NCI-H774 (cell line): ENCODE data around the gene CRB2.
A peak's percentile ranks its signal among the peaks of the same experiment; 100 is the strongest.

Experiments
- DNase-seq: peaks from one replicate; lab custom pipeline; 2025; lab: John Stamatoyannopoulos, UW

The CRB2 gene

DNA sequence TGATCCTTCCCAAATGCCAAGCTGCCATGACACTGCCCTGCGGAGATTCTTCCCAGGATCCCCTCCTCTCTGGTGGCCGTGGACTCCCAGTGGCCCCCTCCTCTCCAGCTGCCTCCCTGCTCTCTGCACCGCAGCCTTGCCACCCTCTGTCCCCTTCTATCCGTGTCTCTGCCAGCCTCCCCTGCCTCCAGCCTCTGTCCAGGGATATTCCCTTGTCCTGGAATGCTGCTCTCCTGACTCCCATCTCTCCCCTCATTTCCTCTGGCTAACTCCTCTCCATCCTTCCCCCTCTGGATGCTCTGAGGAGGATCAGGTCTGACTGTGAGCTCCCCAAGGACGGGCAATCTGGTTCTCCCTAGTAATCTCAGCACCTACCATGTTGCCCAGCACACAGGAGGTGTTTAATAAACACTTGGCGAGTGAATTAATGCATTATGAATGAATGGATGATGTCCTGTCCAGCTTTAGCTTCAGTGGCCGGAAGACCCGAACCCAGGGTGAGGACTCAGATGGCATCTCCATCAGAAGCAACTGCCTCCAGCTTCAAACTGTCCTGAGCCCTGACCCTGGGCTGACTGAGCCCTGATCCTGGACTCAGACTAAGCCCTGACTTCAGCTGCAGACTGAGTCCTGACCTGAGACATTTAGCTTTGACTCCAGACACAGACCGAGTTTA, 7.5 kb upstream of the CRB2 start:
- DNase-seq, result no peak

DNA sequence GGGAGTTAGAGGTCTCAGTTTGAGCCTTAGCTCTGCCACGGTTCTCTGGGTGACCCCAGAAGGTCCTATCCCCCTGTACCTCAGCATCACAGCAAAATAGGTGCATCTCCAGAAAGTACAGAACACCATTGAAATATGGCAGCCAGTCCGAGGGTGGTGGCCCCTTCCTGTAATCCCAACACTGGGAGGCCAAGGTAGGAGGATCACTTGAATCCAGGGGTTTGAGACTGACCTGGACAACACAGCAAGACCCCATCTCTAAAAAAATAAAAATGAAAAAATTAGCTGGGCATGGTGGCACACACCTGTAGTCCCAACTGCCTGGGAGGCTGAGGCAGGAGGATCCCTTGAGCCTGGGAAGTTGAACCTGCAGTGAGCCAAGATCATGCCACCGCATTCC, 7.0 kb upstream of the CRB2 start:
- DNase-seq, result no peak

DNA sequence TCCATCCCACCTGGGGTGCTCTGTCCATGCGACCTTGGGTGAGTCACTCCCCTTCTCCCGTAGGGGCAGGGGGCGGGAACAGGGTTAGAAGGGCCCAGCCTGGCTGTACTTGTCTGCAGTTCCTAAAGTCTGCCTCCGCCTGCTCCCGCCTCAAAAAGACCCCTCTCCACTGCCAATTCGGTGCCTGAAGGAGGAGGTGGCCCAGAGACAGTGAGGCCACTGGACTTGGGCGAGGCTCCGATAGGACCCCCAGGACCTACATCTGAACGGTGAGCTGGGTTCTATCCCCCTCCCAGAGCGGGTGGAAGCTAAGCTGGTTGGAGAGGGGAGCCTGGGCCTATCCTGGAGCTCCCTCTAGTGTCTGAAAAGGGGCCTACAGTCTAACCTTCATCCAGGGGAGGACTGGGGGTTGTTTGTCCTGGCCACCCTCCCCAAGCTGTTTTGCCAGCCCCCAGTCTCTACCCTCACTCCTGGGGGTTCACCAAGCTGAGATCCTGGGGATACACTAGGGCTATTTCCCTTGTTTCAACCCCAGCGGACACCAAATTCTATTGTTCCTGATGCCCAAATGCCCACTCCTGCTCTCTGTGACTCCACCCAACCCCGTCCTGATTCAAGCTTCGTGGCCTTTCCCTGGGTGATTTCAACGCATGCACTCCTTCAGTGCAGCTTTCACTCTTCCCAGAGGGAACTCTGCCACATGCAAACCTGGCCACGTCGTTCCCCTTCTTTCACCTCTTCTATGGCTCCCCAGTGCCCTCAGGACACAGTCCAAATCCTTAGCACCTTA, 6.1 kb upstream of the CRB2 start:
- peak; percentile 35 for DNase-seq

DNA sequence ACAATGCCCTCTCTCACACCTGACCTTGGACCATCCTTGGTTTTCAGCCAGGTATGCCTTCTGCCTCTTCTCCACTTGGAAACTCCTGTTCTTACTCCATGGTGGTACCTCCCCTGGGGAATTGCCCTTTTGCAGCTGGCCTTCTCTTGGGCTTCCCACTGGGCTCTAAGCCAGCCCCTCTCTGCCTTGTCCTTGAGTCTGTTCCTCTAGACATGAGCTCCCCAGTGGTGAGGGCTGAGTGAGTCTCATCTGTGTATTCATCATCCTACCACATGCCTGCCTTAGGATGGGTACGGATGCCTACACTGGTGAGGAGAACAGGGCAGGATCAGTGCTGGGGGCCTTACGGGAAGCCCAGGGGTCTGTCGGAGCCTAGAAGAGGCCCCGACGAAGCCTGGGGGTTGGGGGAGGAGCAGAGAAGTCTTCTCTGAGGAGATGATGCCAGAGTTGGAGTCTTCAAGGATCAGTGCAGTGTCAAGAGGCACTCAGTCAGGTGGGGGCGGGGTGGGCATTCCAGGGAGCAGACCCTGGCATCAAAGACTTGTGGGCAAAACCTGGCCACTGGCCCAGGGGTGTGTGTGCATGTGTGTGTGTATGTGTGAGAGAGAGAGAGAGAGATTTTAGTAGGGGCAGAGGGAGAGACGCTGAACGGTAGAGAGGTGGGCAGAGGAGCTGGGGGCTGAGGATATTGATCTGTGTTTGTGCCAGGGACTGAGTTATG, 5.2 kb upstream of the CRB2 start:
- DNase-seq, result no peak

DNA sequence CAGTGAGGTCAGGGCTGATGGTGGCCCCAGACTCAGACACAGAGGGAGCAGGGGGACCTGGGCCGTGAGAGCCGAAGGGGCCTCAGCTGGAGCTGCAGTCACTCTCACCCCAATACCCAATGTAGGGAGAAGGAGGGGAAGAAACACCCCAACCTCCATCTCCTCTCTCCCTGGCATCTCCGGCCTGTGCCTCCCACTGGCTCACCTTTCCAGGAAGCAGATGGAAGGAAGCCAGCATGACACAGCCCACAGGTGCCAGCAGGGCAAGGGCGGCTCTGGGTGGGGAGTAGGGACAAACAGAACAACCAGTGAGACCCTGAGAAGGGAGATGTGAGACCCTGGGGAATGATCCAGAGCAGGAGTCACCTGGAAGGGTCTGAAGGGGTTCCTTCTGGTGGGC, 3.0 kb upstream of the CRB2 start:
- DNase-seq, result no peak

DNA sequence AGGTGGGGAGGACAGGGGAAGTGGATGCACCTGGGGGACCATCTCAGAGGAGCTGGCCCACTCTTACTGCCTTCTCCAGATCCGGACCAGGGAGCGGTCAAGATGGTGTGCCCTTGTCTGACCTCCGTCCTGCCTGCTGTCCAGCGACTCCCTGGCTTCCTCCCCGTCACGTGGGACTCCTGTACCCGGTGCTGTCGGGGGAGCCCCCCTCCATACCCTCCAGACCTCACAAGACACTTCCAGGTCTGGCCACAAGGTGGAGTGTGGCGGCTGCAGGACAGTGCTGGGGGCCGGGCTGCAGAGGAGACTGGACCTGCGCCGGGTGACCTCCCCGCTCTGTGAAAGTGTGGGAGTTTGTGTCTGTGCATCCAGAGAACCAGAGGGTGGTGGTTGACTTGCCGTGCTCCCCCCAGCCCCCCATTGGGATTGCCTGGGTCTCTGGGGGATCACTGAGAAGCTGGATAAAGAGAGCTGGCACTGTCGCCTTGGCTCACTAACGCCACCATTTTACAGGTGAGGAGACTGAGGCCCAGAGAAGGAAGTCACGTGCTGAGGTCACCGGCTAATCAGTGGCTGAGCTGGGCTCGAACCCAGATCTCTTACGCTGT, 1.9 kb upstream of the CRB2 start:
- peak; percentile 79 for DNase-seq

DNA sequence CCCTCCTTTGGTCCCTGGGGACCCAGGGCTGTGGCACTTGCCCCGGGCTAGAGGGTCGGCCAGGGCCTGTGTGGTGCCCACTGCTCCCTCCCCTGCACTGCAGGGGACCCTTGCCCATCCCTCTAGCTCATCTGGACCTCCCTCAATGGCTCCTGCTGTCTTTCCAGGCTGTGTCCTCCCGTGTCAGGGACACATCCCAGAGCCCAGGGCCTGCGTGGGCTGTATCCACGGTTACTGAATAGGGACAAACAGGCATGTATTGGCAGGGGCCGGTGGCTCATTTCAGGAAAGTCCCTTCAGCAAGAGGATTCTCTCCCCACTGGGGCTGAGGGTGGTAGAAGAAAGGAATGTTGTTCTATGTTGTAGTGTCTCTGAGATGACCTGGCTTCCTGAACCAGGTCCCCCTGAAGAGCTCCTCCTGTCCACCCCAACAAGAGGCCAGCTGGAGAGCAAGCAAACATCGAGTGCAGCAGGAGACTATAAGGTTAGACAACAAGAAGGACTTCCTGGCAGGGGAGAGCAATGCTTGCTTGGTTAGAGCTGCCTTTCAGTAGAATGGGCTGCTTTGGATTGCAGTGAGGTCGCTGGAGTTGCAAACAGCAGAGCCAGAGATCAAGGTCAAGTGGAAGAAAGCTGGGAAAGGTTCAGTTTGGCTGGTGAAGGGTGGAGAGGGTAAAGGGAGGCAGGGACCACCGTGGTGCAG, 1.0 kb upstream of the CRB2 start:
- DNase-seq, result no peak

DNA sequence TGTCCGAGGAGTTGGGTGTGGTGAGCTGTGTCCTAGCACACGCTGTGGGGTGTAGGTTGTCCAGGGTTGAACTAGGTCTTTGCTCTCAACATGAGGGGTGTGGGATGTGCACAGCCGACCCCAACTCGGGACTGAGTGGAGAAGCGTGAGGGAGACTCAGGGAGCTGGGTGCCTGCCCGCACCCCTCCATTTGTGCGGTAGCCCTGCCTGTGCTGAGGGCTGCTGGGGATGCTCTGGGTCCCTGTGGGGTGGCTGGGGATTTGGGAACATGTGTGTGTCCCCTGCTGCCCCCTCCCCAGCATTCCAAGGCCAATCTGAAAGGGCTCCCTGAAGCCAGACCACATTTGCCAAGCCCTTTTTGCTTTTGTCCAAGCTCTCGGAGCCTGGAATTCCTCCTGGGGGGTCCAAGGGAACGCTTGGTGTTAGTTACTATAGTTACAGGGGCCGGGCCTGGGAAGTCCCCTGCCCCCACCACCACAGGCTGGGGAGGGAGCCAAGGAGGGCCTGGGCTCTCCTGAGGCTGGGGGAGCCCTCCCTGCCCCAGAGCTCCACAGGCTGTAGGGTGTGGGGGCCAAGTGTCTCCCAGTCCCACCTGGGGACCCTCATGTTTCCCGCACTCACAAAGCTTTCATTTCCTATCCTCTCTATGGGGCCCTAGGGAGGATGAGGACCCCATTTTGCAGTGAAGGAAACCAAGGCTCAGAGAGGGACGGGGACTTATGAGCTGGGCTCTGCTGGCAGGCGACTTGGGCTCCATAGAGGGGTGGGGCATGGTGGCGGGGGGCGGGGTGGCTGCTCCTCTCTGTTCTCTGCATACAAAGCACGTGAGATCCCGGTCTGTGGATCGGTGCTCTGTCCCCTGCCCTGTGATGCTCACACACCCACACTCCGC, 1.1 kb downstream of the CRB2 start:
- no peak for DNase-seq

DNA sequence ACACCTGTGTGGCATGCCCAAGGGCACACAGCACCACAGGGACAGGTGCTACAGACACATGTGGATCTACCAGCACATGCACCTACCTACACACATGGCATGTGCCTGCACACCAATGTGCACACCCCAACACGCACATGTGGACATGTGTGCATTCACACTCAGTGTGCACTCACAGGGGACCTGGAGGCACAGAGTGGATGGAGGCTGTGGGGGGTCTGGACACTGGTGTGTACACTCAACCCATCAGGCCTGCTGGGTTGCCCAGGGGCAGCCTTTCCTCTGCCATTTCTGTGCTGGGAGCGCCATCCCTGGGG, 1.7 kb downstream of the CRB2 start:
- no peak for DNase-seq

DNA sequence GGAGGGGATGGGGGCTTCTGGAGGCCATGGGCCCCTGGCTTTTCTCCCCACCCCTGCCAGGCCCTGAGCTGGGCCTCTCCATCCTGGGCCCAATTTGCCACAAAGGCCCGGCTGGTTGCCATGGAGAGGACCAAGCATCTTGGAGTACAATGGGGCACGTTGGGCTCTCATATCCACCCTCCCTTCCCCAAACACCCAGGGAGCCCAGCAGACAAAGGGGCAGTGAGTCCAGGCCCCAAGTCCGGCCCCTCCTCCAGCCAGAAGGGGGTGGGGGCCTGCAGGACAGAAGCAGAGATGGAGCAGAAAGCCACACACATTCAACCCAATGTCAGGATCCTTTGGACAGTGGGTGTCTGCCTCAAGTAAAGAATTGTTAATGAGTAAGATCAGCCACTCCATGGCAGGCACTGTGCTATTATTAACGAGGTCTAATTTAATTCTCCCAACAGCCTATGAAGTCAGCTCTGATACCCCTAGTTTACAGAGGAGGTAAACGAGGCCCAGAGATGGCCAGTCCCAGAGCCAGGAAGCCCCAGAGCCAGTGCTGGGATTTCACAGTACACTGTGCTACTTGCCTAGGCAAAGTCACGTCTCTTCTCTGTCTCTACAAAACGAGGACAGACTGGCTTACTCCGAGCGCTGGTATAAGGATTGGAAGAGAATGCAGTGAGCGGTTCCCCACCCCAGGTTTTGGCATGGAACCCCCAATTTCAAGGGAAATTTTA, 2.3 kb downstream of the CRB2 start:
- no peak for DNase-seq

DNA sequence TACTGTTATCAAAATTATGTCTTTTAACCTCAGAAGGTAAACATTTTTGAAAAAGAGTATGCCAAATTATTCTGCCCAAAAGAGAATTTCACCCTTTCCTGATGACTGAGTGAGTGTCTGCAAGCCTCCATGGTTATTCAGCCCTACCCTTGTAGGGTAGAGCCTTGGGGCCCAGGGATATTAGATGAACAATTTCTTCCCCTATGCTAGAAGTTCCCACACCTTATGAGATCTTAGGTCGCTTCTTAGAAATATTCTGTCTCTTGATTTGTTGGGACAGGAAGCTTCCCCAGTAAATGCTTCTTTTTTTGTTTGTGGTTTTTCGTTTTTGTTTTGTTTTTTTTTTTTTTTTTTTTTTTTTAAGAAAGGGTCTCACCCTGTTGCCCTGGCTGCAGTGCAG, 3.1 kb downstream of the CRB2 start:
- no peak for DNase-seq

DNA sequence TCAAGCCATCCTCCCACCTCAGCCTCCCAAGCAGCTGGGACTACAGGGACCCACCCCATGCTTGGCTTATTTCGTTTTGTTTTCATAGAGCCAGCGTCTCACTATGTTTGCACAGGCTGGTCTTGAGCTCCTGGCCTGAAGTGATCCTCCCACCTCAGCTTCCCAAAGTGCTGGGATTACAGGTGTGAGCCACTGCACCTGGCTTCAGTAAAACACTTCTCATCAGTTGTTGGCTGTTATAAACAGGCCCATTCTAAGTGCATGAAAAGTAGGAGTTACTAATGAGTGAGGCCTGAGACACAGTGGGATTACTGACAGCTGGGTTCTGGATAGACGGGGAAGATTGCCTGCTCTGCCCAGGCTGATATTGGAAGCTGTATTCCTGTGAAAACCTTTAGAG, 3.5 kb downstream of the CRB2 start:
- peak; percentile 77 for DNase-seq

DNA sequence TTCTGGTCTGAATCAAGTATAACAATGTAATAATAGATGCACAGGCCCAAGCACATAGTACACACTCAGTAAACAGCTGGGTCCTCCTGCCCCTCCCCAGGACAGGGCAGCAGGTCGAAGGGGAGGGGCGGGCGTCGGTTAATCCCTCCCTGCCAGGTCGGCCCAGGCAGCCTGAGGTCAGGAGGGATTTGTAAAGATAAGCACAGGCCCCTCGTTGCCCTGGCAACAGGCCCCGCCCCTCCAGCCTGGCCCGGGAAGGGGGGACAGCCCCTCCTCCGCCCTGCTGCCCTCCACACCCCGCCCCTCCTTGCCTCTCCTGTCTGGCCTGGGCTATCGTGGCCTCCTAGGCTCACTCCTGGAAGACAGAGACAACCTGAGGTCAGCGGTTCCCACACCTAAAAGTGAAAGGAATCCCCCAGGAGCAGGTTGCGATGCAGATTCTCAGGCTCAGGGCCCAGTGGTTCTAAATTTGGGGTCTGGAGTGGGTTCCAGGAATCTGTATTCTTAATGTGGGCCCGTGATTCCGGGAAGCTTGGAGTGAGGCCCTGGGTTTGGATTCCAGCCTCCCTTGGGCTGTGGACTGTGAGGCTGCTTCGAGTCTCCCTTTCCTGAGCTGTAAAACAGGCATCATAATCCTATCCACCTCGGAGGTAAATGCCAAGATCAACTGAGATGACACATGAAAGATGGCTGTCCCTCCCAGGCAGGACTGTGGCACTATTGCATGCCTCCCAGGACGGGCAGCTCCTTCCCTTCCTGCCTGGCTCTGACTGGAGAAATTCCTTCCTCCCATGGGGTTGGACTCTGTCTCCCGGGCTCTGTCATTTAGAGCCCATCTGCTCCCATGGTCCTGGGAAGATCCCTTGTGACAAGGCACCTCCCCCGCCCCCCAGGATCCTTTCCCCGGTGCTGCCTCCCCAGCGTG, 4.4 kb downstream of the CRB2 start:
- peak; percentile 86 for DNase-seq

DNA sequence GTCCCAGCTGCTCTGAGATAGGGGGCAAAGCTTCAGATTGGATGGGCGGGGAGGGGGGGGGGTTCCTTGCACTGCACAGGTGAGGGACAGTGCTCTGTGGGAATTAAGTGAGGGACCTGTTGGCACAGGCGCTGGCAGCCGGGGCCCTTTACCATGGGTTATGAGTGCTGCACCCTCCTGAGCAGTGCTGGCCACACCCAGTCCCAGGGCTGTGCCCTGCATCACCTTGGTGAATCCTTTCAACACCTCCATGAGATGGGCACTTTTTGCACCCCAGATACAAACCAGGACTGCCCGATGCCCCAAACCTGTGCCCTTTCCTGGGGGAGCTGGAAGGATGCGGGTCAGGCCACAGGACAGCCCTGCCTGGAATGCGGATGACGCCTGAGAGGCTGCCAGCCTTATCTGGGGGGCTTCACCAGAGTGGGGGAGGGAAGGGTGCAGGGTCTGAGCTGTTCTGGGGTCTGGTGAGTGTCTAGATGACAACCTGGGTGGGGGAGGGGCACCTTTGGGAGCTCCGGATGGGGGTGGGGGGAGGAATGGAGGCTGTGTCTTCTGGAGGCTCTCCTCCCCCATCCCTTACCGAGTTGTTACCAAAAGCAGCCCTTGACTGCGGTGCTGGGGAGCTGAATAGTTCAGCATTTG, 5.2 kb downstream of the CRB2 start:
- no peak for DNase-seq

DNA sequence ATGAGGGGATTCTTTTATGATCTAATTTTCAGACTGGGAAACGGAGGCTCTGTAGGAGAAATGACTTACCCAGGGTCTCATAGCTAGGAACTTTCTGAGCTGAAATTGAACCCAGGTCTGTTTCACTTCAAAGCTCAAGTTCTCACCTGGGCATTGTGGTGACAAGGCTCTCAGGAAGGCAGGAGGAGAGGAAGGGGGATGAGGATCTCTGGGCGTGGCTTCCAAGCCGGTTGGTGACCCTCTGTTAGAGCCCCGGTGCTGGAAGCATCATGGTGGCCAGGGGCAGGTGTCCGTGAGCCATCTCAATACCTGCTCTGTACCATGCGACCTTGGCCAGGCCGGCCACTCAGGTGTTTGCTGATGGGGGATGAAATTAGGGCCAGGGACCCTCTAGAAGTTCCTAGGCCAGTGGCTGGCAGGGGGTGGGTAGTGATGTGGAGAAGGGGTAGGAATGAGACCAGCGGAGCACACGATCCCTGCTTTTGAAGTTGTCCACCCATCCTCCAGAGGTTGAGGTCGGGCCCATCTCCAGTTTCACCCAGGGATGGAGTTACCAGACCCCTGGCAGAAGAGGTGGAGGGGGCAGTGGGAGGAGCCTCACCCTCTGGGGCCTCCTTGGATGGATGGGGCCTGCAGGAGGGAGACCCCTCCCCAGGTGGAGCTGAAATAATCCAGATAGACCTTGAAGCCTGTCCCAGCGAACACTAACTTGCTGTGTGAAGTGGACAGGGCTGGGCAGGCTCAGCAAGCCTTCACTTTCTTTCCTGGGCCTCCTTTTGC, 5.9 kb downstream of the CRB2 start:
- DNase-seq, result no peak

DNA sequence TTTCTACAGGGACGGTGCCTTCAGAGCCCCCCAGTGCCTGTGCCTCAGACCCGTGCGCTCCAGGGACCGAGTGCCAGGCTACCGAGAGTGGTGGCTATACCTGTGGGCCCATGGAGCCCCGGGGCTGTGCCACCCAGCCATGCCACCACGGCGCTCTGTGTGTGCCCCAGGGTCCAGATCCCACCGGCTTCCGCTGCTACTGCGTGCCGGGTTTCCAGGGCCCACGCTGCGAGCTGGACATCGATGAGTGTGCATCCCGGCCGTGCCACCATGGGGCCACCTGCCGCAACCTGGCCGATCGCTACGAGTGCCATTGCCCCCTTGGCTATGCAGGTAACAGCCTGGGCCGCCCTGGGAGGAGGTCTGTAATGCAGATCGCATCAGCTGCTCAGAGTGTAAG, 6.9 kb downstream of the CRB2 start:
- no peak for DNase-seq

DNA sequence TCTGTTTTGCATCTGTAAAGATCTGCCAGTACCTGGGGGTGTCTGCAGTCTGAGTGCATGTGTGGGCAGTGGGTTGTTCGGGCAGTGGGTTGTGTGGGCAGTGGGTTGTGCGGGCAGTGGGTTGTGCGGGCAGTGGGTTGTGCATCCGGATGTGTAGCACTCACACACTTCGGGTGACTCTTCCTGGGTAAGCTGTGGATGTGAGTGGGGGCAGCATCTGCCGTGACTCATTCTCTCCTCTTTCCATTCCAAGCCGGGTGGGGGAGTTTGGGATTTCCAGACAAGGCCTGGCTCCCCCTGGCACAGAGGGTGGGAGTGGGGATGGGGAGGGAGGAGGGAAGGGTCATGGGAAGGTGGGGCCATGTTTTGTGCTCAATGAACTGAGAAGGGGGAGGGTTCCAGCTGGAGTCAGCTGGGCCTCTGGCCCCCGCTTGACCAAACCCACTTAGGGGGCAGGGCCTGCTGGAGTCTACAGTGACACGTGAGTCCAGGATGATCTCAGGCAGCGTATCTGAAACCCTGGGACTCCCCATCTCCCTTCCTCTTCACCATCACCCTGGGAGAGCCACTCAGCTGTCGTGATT, 8.3 kb downstream of the CRB2 start:
- no peak for DNase-seq
